NCI-H345 treated with DMSO at 0.1 percent for 48 hours (cell line): ENCODE data around the gene EXD3.

Experiments
- DNase-seq: peaks from one replicate; lab custom pipeline; 2025; ENCODE audit not compliant: unreplicated experiment; lab: John Stamatoyannopoulos, UW

Gene EXD3

GRCh38 chr9:137367506-137368430 is 55.2 kb downstream of the EXD3 start:
- DNase-seq: no peak

- no peak for DNase-seq
Observed at GRCh38 chr9:137366891-137367381, 56.0 kb downstream of the EXD3 start.

GRCh38 chr9:137366445-137366810 is 56.5 kb downstream of the EXD3 start:
- DNase-seq: no peak

GRCh38 chr9:137365552-137366444 is 57.2 kb downstream of the EXD3 start:
- no peak for DNase-seq

- no peak for DNase-seq
Observed at GRCh38 chr9:137365056-137365455, 57.9 kb downstream of the EXD3 start.

GRCh38 chr9:137359850-137360249 is 63.1 kb downstream of the EXD3 start:
- no peak for DNase-seq

- no peak for DNase-seq
Observed at GRCh38 chr9:137358126-137358525, 64.8 kb downstream of the EXD3 start.

- DNase-seq: no peak
Observed at GRCh38 chr9:137357166-137357565, 65.8 kb downstream of the EXD3 start.

GRCh38 chr9:137355761-137356365 is 67.1 kb downstream of the EXD3 start:
- no peak for DNase-seq

- no peak for DNase-seq
Observed at GRCh38 chr9:137354845-137355760, 67.9 kb downstream of the EXD3 start.

- DNase-seq: no peak
Observed at GRCh38 chr9:137354153-137354844, 68.7 kb downstream of the EXD3 start.

- no peak for DNase-seq
Observed at GRCh38 chr9:137353223-137354152, 69.5 kb downstream of the EXD3 start.

GRCh38 chr9:137352511-137353222 is 70.3 kb downstream of the EXD3 start:
- no peak for DNase-seq

- DNase-seq: no peak
Observed at GRCh38 chr9:137351781-137352501, 71.0 kb downstream of the EXD3 start.

GRCh38 chr9:137350696-137351584 is 72.0 kb downstream of the EXD3 start:
- no peak for DNase-seq

- no peak for DNase-seq
Observed at GRCh38 chr9:137349471-137350033, 73.4 kb downstream of the EXD3 start.
